ENCODE measurements around the gene GCGR. TPM values are rescaled to one million over a fixed set of nuclear protein-coding genes. Genes with fewer than 3 reads are reported as not detected.

Gene GCGR
- total RNA-seq, 1 experiment from 2014 or later, result not detected

- DNase-seq (ENCODE audit: low read depth), result no peak
Observed at GRCh38 chr17:81846743-81847689, 43.1 kb downstream of the GCGR start.

GRCh38 chr17:81849457-81849856 is 45.5 kb downstream of the GCGR start:
- no peak for DNase-seq (ENCODE audit: low read depth)

- no peak for DNase-seq (ENCODE audit: low read depth)
Observed at GRCh38 chr17:81851423-81851822, 47.5 kb downstream of the GCGR start.

GRCh38 chr17:81852237-81852636 is 48.3 kb downstream of the GCGR start:
- DNase-seq (ENCODE audit: low read depth), result no peak

GRCh38 chr17:81854974-81855774 is 51.2 kb downstream of the GCGR start:
- no peak for DNase-seq (ENCODE audit: low read depth)

GRCh38 chr17:81858170-81858966 is 54.4 kb downstream of the GCGR start:
- no peak for DNase-seq (ENCODE audit: low read depth)

- no peak for DNase-seq (ENCODE audit: low read depth)
Observed at GRCh38 chr17:81858967-81859905, 55.3 kb downstream of the GCGR start.

- DNase-seq (ENCODE audit: low read depth), result no peak
Observed at GRCh38 chr17:81859906-81860755, 56.2 kb downstream of the GCGR start, which contains the start of gene P4HB. P4HB (minus strand) TSS chr17:81860535; CDS start chr17:81860471, 64 bp downstream.

GRCh38 chr17:81860756-81861568 is 57.0 kb downstream of the GCGR start:
- DNase-seq (ENCODE audit: low read depth), result peak; percentile 100

GRCh38 chr17:81863123-81863675 is 59.2 kb downstream of the GCGR start:
- DNase-seq (ENCODE audit: low read depth), result no peak

Other genes with a start within 250 kb of the GCGR start
- gene NPLOC4, start 167.0 kb upstream of the GCGR start, total RNA-seq (2014; rRNA removed; shearing (Covaris generic)), result 26.9 and 30.8 TPM in 2 replicates
- gene TSPAN10, start 167.0 kb upstream of the GCGR start, total RNA-seq (2014; rRNA removed; shearing (Covaris generic)), result 1.3 and 2.1 TPM in 2 replicates
- 0.29 TPM in 1 of 2 replicates, not detected in the other for gene PDE6G, start 147.6 kb upstream of the GCGR start, total RNA-seq (2014; rRNA removed; shearing (Covaris generic))
- 36.5 and 54.0 TPM in 2 replicates for gene OXLD1, start 137.5 kb upstream of the GCGR start, total RNA-seq (2014; rRNA removed; shearing (Covaris generic))
- gene CCDC137, start 137.4 kb upstream of the GCGR start, total RNA-seq (2014; rRNA removed; shearing (Covaris generic)), result 7.7 and 14.1 TPM in 2 replicates
- 28.6 and 30.9 TPM in 2 replicates for gene ARL16, start 120.4 kb upstream of the GCGR start, total RNA-seq (2014; rRNA removed; shearing (Covaris generic))
- 42.4 and 47.5 TPM in 2 replicates for gene HGS, start 120.1 kb upstream of the GCGR start, total RNA-seq (2014; rRNA removed; shearing (Covaris generic))
- gene MRPL12, start 100.8 kb upstream of the GCGR start, total RNA-seq (2014; rRNA removed; shearing (Covaris generic)), result 12.6 and 13.0 TPM in 2 replicates
- 45.9 and 53.0 TPM in 2 replicates for gene SLC25A10, start 91.9 kb upstream of the GCGR start, total RNA-seq (2014; rRNA removed; shearing (Covaris generic))
- 34.1 and 48.1 TPM in 2 replicates for gene MCRIP1, start 29.1 kb downstream of the GCGR start, total RNA-seq (2014; rRNA removed; shearing (Covaris generic))
- not detected in 2 replicates for gene PPP1R27, start 30.9 kb downstream of the GCGR start, total RNA-seq (2014; rRNA removed; shearing (Covaris generic))
- gene P4HB, start 56.4 kb downstream of the GCGR start, total RNA-seq (2014; rRNA removed; shearing (Covaris generic)), result 666 and 757 TPM in 2 replicates
- gene ARHGDIA, start 67.2 kb downstream of the GCGR start, total RNA-seq (2014; rRNA removed; shearing (Covaris generic)), result 137 and 170 TPM in 2 replicates
- gene ALYREF, start 87.4 kb downstream of the GCGR start, total RNA-seq (2014; rRNA removed; shearing (Covaris generic)), result 159 and 274 TPM in 2 replicates
- gene ANAPC11, start 87.6 kb downstream of the GCGR start, total RNA-seq (2014; rRNA removed; shearing (Covaris generic)), result 241 and 342 TPM in 2 replicates
- 3.7 and 3.9 TPM in 2 replicates for gene NPB, start 98.1 kb downstream of the GCGR start, total RNA-seq (2014; rRNA removed; shearing (Covaris generic))
- 39.7 and 45.7 TPM in 2 replicates for gene PCYT2, start 107.2 kb downstream of the GCGR start, total RNA-seq (2014; rRNA removed; shearing (Covaris generic))
- gene SIRT7, start 114.0 kb downstream of the GCGR start, total RNA-seq (2014; rRNA removed; shearing (Covaris generic)), result 10.0 and 10.1 TPM in 2 replicates
- gene MAFG, start 123.6 kb downstream of the GCGR start, total RNA-seq (2014; rRNA removed; shearing (Covaris generic)), result 10.1 TPM in 2 replicates
- 36.4 and 53.4 TPM in 2 replicates for gene PYCR1, start 133.2 kb downstream of the GCGR start, total RNA-seq (2014; rRNA removed; shearing (Covaris generic))
- gene MYADML2, start 143.1 kb downstream of the GCGR start, total RNA-seq (2014; rRNA removed; shearing (Covaris generic)), result not detected in 2 replicates
- gene NOTUM, start 157.0 kb downstream of the GCGR start, total RNA-seq (2014; rRNA removed; shearing (Covaris generic)), result 0.24 TPM in 1 of 2 replicates, not detected in the other
- 18.1 and 18.5 TPM in 2 replicates for gene ASPSCR1, start 173.5 kb downstream of the GCGR start, total RNA-seq (2014; rRNA removed; shearing (Covaris generic))
- gene CENPX, start 218.7 kb downstream of the GCGR start, total RNA-seq (2014; rRNA removed; shearing (Covaris generic)), result 119 and 144 TPM in 2 replicates
- gene LRRC45, start 219.2 kb downstream of the GCGR start, total RNA-seq (2014; rRNA removed; shearing (Covaris generic)), result 8.1 and 17.6 TPM in 2 replicates
- 10.7 and 13.1 TPM in 2 replicates for gene RAC3, start 227.5 kb downstream of the GCGR start, total RNA-seq (2014; rRNA removed; shearing (Covaris generic))
- 82.2 and 86.2 TPM in 2 replicates for gene DCXR, start 233.5 kb downstream of the GCGR start, total RNA-seq (2014; rRNA removed; shearing (Covaris generic))
- 12.9 and 14.3 TPM in 2 replicates for gene RFNG, start 247.7 kb downstream of the GCGR start, total RNA-seq (2014; rRNA removed; shearing (Covaris generic))
- gene GPS1, start 247.7 kb downstream of the GCGR start, total RNA-seq (2014; rRNA removed; shearing (Covaris generic)), result 84.0 and 94.3 TPM in 2 replicates